Placental pericyte (primary cell): ENCODE data around the gene HNRNPLL. TPM values are rescaled to one million over a fixed set of nuclear protein-coding genes. Genes with fewer than 3 reads are reported as not detected.

ENCODE experiments used
- total RNA-seq: library from RNA; depleted of rRNA; stranded (reverse); fragments of >200 nt; gene quantifications from 2 replicates; pipeline ENCODE4 v1.2.3, GENCODE V29; 2012

The HNRNPLL gene
- 37.4 and 57.1 TPM in 2 replicates for total RNA-seq

DNA sequence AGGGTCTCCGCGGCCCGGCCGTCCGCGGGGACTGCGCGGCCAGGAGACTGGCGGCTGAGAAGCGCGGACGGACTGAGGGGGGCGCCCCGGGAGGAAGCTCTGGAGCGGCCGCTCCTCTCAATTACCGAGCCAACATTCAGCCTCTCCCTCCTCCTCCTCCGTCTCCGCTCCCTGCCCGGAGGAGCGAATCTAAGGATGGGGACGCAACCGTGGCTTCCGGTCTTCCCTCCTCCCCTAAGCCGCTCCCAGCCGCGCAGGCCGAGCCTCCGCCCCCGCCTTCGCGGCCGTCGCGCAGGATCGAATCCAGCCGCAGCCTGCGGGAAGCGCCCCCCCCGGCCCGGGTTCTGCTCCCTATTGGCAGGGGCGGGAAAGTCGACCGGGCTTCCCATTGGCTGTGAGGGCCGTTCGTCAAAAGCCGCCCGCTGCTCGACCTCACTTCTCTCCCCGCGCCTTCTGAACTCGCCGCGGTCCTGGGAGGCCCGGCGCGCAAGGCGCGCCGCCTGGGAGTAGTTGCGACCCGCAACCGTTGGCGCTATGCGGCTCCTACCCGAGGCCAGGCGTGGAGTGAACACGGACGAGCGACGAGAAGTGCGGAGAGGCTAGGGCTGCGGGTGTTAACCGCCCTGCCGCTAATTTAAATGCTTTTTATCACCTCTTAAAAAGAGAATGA is at the start of gene HNRNPLL:
Gene HNRNPLL (minus strand): TSS at position 197 of the 670 bp plus-strand sequence. CDS start 302 bp downstream, outside the sequence.

Other genes starting within 250 kb of the HNRNPLL start
- 60.2 and 85.6 TPM in 2 replicates for gene ATL2, start 225.7 kb downstream of the HNRNPLL start, total RNA-seq
- gene GALM, start 63.2 kb upstream of the HNRNPLL start, total RNA-seq = 18.3 and 18.8 TPM in 2 replicates
- 101 and 134 TPM in 2 replicates for gene SRSF7, start 148.4 kb upstream of the HNRNPLL start, total RNA-seq
- gene GEMIN6, start 175.3 kb upstream of the HNRNPLL start, total RNA-seq = 1.8 and 8.3 TPM in 2 replicates